ENCODE measurements around the gene RASSF3.
A peak's percentile ranks its signal among the peaks of the same experiment; 100 is the strongest.

GRCh38 chr12:64610660-64611340 lies 505 bp downstream of the RASSF3 start:
- peak in 1 of 4 experiments; percentile 20 for TF ChIP-seq CTCF (IDR thresholded peaks at IDR 0.05)
- peak in 1 of 2 donors; percentile 13 for TF ChIP-seq POLR2A (IDR thresholded peaks at IDR 0.05)

All from gastroesophageal sphincter (tissue), 3 donors.